Measurements from ENCODE around the gene CXCL14.

DNA sequence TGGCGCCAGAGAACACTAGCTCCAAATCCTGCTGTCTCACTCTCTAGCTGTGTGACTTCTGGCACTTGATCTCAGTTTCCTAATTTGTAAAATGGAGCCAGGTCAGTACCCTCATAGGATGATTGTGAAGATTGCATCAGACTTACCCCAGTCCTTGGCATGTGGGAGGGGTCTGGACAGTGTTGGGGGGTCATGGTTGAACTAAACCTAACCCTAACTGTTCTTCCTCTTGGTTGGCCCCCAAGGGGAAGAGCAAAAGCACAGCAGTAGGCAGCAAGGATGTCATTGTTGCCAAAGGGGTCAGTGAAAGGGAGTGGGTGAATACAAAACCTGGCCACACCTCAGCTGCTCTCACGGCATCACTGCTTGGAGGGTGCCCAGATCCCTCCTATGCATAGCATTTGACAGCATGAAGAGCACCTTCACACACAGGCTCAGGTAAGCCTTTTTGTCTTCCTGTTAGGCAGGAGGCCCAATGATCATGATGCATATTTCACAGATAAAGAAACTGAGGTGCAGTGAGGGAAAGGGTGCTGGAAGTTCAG is 15.7 kb upstream of the CXCL14 start:
- TF ChIP-seq, protein P1, sequence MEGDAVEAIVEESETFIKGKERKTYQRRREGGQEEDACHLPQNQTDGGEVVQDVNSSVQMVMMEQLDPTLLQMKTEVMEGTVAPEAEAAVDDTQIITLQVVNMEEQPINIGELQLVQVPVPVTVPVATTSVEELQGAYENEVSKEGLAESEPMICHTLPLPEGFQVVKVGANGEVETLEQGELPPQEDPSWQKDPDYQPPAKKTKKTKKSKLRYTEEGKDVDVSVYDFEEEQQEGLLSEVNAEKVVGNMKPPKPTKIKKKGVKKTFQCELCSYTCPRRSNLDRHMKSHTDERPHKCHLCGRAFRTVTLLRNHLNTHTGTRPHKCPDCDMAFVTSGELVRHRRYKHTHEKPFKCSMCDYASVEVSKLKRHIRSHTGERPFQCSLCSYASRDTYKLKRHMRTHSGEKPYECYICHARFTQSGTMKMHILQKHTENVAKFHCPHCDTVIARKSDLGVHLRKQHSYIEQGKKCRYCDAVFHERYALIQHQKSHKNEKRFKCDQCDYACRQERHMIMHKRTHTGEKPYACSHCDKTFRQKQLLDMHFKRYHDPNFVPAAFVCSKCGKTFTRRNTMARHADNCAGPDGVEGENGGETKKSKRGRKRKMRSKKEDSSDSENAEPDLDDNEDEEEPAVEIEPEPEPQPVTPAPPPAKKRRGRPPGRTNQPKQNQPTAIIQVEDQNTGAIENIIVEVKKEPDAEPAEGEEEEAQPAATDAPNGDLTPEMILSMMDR (conservative IDR thresholded peaks at IDR 0.05; ENCODE audit: low read depth in 2 of 2), result no peak
- TF ChIP-seq EZH2phosphoT487 (IDR thresholded peaks at IDR 0.05; ENCODE audit: unreplicated experiment) (no peak), EZH2 (IDR thresholded peaks at IDR 0.05; ENCODE audit: low read depth, unreplicated experiment) (no peak), CREB1 (CRISPR knock-in tag; IDR thresholded peaks at IDR 0.05; ENCODE audit: low read depth) (no peak), JUNB (IDR thresholded peaks at IDR 0.05; ENCODE audit: unreplicated experiment) (no peak), POLR2AphosphoS5 (IDR thresholded peaks at IDR 0.05; ENCODE audit: low read depth) (no peak), REST (IDR thresholded peaks at IDR 0.05; ENCODE audit: unreplicated experiment) (no peak), STAT1 (IDR thresholded peaks at IDR 0.05; ENCODE audit: unreplicated experiment) (no peak), NANOG (IDR thresholded peaks at IDR 0.05; ENCODE audit: borderline replicate concordance) (no peak), ZNF462 (CRISPR knock-in tag; IDR thresholded peaks at IDR 0.05) (no peak), ZNF331 (CRISPR knock-in tag; IDR thresholded peaks at IDR 0.05; ENCODE audit: low read depth) (no peak), ZNF114 (CRISPR knock-in tag; IDR thresholded peaks at IDR 0.05) (no peak)
- TF ChIP-seq, protein P2, sequence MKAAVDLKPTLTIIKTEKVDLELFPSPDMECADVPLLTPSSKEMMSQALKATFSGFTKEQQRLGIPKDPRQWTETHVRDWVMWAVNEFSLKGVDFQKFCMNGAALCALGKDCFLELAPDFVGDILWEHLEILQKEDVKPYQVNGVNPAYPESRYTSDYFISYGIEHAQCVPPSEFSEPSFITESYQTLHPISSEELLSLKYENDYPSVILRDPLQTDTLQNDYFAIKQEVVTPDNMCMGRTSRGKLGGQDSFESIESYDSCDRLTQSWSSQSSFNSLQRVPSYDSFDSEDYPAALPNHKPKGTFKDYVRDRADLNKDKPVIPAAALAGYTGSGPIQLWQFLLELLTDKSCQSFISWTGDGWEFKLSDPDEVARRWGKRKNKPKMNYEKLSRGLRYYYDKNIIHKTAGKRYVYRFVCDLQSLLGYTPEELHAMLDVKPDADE (IDR thresholded peaks at IDR 0.05), result no peak
